Placental pericyte (primary cell): ENCODE measurements around the gene U2AF2. TPM values are rescaled to one million over a fixed set of nuclear protein-coding genes. Genes with fewer than 3 reads are reported as not detected.

Experiments used
- small RNA-seq: library from RNA; depleted of rRNA; stranded (forward); fragments of <200 nt; gene quantifications from one replicate; pipeline ENCODE3, GENCODE V24; 2012; ENCODE audit warnings: low replicate concordance
- total RNA-seq: library from RNA; depleted of rRNA; stranded (reverse); fragments of >200 nt; gene quantifications from 2 replicates; pipeline ENCODE4 v1.2.3, GENCODE V29; 2012

The U2AF2 gene
- 146 and 147 TPM in 2 replicates for total RNA-seq

DNA sequence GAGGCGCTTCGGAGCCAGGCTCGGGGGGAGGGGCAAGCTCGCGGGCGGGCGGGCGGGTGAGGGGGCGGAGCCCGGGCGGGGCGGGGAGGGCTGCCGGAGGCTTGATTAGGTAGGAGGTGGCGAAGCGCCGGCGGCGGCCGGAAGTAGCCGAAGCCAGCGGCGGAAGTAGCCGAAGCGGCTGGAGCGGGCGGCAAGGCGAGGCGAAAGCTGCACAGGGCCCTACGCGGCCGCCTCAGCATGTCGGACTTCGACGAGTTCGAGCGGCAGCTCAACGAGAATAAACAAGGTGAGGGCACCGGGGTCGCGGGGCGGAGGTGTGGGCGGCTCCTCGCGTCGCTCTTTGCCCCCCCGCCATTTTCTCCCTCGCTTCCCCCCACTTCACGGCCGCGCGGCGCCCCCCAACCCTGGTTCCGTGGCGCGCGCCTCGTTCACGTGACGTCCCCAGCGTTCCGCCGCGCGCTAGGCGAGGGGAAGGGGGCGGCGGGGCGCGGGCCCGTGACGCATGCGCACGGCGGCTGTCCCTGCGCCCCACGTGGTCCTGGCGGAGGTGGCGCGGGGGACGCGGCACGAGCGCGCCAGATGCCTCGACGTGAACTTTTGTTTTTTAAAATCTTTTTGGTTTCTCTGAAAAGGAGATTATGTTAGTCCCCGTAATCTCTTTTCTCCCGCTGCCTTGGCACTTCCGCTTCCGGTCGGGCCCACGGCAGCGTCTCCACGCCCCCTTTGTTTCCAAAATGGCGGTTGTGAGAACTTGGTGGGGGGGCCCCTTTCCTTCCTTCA lies at the start of gene U2AF2:
Gene U2AF2 (plus strand): TSS at position 168 of the 780 bp plus-strand sequence. CDS start 70 bp downstream, at position 238.

DNA sequence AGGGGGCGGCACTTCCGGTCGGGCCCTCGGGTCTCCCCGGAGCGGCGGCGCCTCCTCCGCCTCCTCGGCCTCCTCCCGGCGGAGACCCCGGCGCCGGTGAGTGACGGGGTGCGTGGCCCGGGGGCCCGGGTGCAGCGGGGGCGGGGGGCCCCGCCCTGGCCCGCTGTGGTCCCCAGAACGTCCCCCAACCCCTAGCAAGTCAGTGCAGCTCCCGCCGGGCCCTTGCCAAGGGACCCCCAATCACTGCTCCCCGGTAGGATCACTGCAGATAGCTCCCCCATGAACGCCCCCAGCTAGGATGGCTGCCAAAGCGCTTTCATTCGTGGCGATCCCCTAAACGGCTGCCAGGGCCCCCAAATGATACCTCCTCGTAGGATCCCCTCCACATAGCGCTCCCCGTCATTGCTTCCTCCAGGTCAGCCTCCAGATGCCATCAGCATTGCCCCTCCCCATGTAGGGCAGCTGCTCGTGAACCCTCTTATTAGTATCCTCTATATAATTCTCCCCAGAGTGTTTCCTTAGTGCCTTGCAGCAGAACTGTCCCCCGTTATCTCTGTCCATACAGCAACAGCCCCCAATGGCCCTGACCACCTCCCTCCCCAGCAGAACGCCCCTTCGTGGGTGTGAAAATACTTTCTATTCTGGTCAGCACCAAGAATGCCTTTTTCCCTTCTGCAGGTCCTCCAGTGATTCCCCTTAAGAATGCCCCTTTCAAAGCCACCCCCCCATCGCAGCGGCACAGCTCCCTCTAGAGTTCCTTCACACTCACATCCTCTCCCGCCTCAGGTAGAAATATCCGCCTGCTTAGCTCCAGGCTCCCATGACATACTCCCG lies 49.0 kb upstream of the U2AF2 start, which contains the start of gene ZNF865:
Gene ZNF865 (plus strand): TSS at position 11 of the 834 bp plus-strand sequence. CDS start 7,972 bp downstream, outside the sequence.

DNA sequence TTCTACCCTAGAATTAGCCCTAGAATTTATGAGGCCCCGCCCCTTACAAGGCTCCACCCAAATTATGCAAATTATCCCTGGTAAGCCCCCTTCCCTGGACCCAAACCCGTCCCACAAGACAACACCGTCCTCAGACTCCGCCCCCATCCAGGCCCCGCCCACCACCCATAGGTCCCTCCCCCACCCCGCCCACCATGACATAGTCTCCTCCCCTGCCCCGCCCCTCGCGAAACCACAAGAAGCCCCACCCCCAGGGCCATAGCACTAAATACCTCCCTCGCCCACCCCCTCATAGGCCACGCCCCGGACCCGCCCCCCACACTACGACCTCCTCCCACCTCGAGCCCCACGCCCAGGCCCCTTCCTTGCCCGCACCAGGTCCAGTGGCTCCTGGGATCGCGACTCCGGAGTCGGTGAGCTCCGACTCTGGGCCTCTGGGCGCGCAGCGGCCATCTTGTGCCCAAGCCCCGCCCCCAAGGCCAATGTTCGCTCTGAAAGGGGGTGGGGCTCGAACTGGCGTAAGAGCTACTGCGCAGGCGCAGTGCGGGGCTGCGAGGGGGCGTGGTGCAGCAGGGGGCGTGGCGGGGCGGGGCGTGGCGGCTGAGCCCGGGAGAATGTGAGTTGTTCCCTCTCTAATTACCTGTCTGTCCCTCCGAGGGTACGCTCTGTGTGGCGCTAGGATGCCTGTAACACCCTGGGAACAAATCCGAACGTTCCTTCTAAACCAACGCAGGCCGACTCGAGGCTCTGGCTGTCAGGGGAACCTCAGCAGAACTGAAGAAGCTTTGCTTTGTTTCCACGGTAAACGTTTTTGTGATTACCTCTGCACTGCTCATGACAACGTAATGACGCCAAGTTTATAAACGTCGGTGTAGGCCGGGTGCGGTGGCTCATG lies 30.5 kb upstream of the U2AF2 start, which contains the start of gene ZNF784:
Gene ZNF784 (minus strand): TSS at position 458 of the 895 bp plus-strand sequence. CDS start 5 bp downstream, at position 453.

DNA sequence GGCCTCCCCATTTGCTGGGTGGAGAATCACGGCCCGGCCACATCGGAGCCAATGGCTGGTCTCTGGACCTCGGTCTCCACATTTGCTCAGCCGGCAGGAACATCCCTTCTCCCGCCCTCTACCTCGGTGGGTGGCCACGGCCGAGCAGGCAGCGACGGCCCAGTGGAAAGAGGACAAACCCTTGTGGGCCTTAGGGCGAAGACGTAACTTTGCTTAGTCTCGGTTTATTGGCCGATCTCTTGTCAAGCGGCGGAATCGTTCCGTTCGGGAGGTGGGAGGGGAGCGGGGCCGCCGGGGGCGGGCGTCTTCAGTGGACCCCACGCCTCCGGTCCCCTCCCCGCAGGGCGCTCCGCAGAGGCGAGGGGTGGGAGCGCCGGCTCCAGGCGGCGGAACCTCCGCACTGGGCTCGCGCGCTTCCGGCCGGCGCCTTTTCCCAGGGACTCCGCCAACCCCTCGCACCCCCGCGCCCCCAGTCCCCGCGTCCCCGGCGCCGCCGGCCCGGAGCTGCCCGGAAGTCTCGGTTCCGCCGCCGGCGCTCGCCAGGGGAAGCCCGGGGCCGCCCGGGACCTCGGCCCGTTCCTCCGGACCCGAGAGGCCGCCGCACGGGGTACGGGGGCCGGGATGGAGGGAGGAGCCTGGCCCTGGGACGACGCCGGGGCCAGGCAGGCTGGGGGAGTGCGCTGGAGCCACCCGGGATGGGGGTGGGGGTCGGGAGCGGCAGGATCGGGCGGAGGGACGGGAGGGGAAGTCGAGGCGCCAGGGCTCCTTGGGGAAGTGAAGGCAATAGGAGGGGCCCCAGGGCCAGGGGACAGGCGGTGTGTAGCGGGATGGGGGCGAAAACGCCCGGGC lies 14.0 kb upstream of the U2AF2 start, which contains the start of gene ZNF580:
Gene ZNF580 (plus strand): TSS at position 426 of the 849 bp plus-strand sequence. CDS start 1,507 bp downstream, outside the sequence.

DNA sequence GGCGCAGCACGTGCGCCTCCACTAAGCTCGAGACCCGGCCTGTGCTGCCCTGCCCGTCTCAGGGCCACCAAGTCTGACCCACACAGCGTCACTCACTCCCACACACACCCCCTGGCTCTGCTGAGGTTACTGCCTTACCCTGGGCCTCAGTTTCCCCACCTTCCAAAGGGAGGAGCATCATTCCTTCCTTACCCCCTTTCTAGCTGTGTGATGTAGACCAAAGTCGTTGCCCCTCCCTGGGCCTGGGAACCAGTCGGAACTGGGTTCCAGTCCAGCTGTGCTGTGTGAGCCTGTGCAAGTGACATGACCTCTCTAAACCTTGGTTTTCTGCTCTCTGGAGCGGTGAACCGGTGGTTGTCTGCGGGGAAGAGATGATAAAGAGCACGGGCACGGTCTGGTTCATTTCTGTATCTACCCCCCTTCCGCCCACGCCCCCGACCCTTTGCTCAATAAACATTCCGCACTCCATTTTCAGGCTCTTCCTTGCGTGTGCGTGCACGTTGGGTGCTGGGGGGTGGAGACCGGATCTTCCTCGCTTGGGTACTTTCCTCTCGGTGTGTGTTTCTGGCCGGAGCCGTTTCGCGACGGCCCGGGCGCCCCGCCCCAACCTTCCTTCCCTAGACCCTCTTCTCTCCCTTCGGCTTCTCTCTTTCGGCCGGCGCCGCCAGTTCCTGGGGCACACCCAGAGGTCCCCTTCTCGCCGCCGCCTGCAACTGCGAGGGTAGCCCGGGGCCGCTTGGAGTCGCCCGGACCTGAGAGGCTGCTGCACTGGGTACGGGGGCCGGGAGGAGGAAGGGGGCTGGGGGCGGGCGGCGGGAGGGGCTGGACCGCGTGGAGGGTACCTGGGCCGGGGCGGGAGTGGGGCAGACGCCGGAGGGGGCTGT lies 11.6 kb upstream of the U2AF2 start, which contains the start of gene ZNF581:
Gene ZNF581 (plus strand): TSS at position 647 of the 884 bp plus-strand sequence. CDS start 923 bp downstream, outside the sequence.

DNA sequence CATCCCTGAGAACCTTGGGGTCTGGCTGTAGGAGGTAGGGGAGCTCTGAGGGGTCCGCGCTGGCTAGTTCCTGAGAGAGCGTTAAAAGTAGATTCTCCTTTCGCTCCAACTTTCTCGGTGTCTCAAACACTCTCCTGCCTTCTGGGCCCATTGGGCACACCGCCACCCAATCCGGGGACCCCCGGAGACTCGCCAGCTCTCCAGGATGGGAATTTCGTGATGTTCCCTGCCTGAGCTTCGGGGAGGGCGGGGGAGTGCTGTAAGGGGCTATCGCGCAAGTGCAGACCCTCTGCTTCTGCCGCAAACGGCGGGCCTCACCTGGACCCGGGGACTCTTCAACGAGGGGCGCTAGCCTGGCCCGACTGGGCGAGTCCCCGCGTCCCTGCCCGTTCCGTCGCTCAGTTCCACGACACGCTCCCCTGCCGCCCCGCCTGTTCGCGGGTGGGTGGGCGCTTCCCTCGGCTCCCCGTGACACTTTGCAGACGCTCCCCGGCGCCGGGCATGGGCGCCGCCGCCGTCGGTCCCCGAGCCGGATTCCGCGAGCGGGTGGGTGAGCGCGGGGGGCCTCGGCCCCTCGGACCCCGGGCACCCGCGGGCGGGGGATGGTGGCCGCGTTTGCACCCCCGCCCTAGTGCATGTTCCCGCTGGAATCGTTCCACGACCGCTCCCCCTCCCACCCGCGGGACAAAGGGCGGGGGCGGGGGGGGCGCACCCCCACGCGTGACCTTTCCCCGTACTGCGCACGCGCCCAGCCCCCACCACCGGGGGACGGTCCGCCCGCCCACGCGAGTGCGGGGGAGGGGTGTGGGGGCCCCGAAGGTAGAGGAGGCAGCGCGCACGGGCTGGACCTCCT lies 6.9 kb upstream of the U2AF2 start, which contains the start of gene CCDC106:
Gene CCDC106 (plus strand): TSS at position 481 of the 853 bp plus-strand sequence. CDS start 835 bp downstream, outside the sequence.

DNA sequence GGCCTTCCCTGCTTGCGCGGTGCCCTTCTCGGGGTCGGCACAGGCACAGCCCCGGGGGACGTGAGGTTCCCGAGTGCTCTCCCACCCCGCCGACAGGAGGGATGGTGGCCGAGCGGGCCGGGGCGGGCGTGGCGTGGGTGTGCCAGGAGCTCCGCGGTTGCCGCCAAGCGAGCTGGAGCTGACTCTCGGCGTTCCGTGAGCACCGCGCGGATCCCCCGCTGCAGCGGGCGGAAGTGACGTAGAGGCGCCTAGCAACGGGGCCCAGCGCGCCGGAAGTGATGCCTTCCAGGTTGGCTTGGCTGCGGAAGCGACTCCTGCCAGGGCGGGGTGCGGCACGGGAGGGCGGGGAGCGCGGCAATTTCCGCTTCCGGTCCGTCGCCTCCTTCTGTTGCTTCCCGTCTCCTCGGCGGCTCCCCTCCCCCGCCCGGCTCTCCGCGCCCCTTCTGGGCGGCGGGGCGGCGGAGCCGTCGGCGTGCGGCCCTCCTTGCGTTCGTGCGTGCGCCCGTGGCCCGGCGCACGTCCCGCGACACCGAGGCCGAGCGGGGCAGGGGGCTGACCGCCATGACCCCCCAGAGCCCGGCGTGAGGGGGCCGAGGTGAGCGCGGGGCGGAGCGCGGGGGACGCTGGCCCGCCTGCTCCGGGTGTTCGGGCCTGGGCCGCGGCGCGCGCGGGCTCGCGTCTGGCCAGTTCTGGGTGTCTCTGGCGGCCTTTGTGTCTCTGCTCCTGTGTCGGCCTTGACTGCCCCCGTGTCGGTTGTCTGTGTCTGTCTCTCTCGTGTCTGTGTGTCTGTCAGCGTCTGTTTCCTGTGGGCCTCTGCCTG lies 20.2 kb downstream of the U2AF2 start, which contains the start of gene EPN1:
Gene EPN1 (plus strand): TSS at position 386 of the 820 bp plus-strand sequence. CDS start 3,402 bp downstream, outside the sequence.

Small RNAs within 50 kb of the gene (small RNA-seq; reads per million reads assigned to genes)
- not detected for gene AC010525.2

Other genes with a start within 250 kb of the U2AF2 start
- 40.5 and 198 TPM in 2 replicates for gene UBE2S, start 247.2 kb upstream of the U2AF2 start, total RNA-seq
- gene SHISA7, start 211.7 kb upstream of the U2AF2 start, total RNA-seq, result not detected in 2 replicates
- 50.8 and 116 TPM in 2 replicates for gene ISOC2, start 193.4 kb upstream of the U2AF2 start, total RNA-seq
- not detected in 2 replicates for gene C19orf85, start 190.3 kb upstream of the U2AF2 start, total RNA-seq
- gene ZNF628, start 178.4 kb upstream of the U2AF2 start, total RNA-seq, result 3.3 and 3.9 TPM in 2 replicates
- gene NAT14, start 169.8 kb upstream of the U2AF2 start, total RNA-seq, result 17.5 and 19.3 TPM in 2 replicates
- 3.1 and 24.2 TPM in 2 replicates for gene SSC5D, start 166.6 kb upstream of the U2AF2 start, total RNA-seq
- not detected in 2 replicates for gene SBK2, start 117.9 kb upstream of the U2AF2 start, total RNA-seq
- not detected in 2 replicates for gene SBK3, start 109.5 kb upstream of the U2AF2 start, total RNA-seq
- 6.7 and 9.0 TPM in 2 replicates for gene ZNF579, start 74.2 kb upstream of the U2AF2 start, total RNA-seq
- 4.2 and 5.6 TPM in 2 replicates for gene FIZ1, start 55.5 kb upstream of the U2AF2 start, total RNA-seq
- gene ZNF524, start 54.7 kb upstream of the U2AF2 start, total RNA-seq, result 9.6 and 13.3 TPM in 2 replicates
- gene ZNF865, start 49.4 kb upstream of the U2AF2 start, total RNA-seq, result 2.4 and 2.6 TPM in 2 replicates
- 4.9 and 7.0 TPM in 2 replicates for gene ZNF784, start 30.5 kb upstream of the U2AF2 start, total RNA-seq
- 8.2 and 9.0 TPM in 2 replicates for gene ZNF580, start 14.0 kb upstream of the U2AF2 start, total RNA-seq
- gene ZNF581, start 11.4 kb upstream of the U2AF2 start, total RNA-seq, result 13.5 and 22.1 TPM in 2 replicates
- 7.7 and 16.6 TPM in 2 replicates for gene CCDC106, start 6.8 kb upstream of the U2AF2 start, total RNA-seq
- 87.8 and 104 TPM in 2 replicates for gene EPN1, start 20.2 kb downstream of the U2AF2 start, total RNA-seq
- not detected in 2 replicates for gene NLRP9, start 83.4 kb downstream of the U2AF2 start, total RNA-seq
- gene RFPL4A, start 104.1 kb downstream of the U2AF2 start, total RNA-seq, result not detected in 2 replicates
- not detected in 2 replicates for gene RFPL4AL1, start 114.1 kb downstream of the U2AF2 start, total RNA-seq
- not detected in 2 replicates for gene NLRP11, start 177.0 kb downstream of the U2AF2 start, total RNA-seq
- under 0.01 TPM in 1 of 2 replicates, not detected in the other for gene NLRP4, start 181.5 kb downstream of the U2AF2 start, total RNA-seq